Stimulated activated CD4-positive, alpha-beta T cell treated with anti-CD3 and anti-CD28 coated beads, Interleukin-1b, Interleukin-23, amount 100 ng/mL, for 24 hours (primary cell): ENCODE data around the gene SEC14L1.
"Not testable (repeated sequence)": the region's sequence is repeated elsewhere in the genome, so short reads cannot be mapped to it uniquely, and the experiment has no call there.

Source experiments
- DNase-seq, 4 experiments: peaks; one replicate each; pipeline ENCODE4 v3.0.0-alpha.2; 2020; ENCODE audit warnings: low read depth in 4 of 4, low spot score in 1 of 4

The SEC14L1 gene

DNA sequence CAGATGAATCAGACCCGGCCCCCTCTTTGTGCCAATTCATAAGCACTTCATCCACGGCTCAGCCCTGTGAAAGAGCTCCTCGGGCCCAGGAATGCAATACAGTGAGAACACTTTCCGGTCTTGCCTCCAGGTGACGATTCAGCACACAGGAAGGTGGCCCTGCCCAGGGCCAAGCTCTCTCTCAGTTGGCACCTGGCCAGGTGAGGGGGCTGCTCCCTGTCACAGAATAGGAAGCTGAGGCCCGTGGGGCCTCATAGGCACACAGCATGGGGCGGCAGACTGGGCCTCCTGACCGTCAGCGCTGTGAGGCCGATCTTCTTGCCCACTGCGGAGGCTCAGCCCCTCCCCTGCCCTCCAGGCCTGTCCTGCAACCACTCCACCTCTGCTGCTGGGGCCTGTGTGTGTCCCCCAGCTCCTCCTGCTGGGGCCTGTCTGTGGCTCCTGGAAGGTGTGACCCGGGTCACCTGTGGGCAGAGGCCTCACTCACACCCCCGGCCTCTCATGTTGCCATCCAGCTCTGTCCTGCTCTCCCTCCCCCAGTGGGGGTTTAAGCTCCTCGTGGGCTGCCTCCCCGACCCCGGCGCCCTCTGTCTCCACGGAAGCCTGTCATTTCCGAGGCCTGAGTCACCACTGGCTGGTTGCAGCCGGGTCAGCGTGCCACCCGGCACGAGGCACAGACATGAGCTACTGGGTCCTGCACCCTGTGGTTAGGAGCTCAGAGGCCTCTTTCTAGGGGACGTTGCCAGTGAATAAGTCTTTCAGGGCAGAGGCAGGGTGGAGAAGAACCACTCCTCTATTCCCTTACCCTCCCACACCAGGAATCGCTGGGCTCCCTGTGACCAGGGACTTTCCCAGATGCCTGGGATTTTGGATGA, 114.4 kb downstream of the SEC14L1 start:
- no peak for DNase-seq

DNA sequence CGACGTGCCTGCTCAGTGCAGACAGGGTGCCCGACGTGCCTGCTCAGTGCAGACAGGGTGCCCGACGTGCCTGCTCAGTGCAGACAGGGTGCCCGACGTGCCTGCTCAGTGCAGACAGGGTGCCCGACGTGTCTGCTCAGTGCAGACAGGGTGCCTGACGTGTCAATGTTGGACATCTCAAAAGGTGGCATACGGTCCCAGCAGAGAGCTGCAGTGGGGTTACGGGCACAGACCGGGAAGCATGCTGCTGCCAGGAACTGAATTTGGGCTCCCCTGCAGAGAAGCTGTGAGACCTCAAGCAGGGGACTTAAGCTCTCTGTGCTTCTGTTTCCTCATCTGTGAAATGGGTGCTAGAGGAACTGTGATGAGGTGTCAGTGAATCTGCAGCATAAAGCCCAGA, 115.2 kb downstream of the SEC14L1 start:
- not testable (repeated sequence) for DNase-seq

GRCh38 chr17:77256710-77257109, 115.9 kb downstream of the SEC14L1 start:
- no peak for DNase-seq

GRCh38 chr17:77257169-77257568, 116.4 kb downstream of the SEC14L1 start:
- no peak for DNase-seq

DNA sequence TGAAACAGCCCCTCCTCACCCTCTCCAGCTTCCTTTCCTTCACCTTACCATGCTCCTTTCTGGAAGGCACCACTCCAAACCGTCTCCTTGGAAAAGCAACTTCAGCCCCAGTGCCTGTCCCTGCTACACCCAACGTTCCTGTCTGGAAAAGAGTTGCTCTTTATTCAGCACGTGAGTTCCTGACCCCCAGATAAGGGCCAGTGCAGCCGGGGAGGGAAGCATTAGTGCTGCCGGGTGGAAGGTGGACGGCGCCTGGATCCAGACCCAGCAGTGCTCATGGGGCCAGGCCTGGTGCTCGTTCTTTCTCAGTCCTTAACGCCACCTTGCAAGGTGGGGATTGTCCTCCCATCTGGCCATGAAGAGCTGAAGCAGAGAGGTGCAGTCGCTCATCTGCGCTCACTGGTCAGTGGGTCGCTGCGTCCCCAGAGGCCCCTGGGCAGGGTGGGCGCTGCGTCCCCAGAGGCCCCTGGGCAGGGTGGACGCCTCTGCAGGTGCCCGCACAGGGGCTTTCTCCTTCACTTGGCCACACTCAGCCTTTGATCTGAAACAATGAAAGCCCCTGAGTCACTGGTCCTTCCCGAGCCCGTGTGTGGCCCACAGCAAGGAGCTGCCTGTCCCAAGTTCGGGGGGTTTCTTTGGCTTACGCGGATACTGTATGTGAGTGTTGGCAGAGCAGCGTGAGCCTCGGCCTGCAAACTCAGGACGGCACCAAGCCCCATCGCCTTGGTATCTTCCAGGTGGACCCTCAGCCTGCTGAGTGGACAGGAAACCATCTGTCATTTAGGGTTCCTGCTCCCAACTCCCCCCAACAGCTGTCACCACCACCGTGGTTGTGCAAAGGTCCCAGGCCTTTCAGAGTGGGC, 117.1 kb downstream of the SEC14L1 start:
- DNase-seq = no peak

DNA sequence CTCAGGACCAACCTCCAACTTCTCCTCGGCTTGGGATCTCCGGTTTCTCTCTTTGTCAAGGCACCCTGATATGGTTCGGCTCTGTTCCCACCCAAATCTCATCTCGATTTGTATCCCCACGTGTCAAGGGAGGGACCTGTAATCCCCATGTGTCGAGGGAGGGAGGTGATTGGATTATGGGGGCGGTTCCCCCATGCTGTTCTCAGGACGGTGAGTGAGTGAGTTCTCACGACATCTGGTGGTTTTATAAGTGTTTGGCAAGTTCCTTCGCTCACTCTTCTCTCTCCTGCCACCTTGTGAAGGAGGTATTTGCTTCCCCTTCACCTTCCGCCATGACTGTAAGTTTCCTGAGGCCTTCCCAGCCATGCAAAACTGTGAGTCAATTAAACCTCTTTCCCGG, 117.9 kb downstream of the SEC14L1 start:
- DNase-seq = no peak

DNA sequence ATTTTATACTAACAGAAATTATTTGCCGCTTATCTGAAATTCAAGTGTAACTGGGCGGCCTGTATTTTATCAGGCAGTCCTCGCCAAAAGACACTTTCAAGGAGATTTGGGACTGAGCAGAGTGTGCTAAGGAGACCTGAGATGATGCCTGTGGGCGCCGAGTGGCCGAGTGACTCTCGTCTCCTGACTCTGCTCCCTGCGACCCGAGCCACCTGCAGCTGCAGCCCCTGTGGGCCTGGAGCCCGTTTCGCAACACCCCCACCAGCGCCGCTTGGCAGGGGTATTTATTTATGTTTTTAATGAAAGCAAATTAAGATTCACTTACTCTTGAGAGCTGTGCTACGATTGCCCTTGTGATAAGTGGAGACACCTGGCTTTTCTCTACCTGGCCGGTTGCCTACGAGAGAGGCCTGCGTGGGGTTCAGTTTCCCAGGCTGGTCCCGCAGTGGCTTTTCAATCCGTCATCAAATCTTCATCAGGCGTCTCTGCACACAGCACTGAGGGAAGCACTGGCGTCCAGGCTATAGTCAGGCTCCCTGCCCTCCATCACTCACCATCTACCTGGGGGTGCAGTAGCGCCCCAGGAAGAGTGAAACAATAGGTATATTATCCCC, 124.0 kb downstream of the SEC14L1 start:
- DNase-seq = no peak

- DNase-seq = no peak
Measured at GRCh38 chr17:77266213-77266612, 125.4 kb downstream of the SEC14L1 start.
